Mucosa of descending colon (tissue), 3 donors: ENCODE measurements around the gene SOBP. TPM values are rescaled to one million over a fixed set of nuclear protein-coding genes. Genes with fewer than 3 reads are reported as not detected.

Experiments
- ATAC-seq: fragments of 200-7000 bp; cut with Tn5 transposase; one replicate; pipeline ENCODE4 v1.9.1; 2020; ENCODE audit warnings: mild to moderate bottlenecking, moderate library complexity
- DNase-seq, 3 donors: peaks; one replicate each; pipeline ENCODE4 v3.0.0-alpha.2; 2020
- H3K36me3 ChIP-seq: fragments of 200-600 bp; one replicate; pipeline ENCODE4 v1.8.0; 2021; ENCODE audit warnings: low read depth, mild to moderate bottlenecking
- H3K4me1 ChIP-seq: fragments of 200-600 bp; one replicate; pipeline ENCODE4 v1.8.0; 2021; ENCODE audit warnings: low read depth, mild to moderate bottlenecking
- H3K4me3 ChIP-seq: fragments of 200-600 bp; one replicate; pipeline ENCODE4 v1.8.0; 2021; ENCODE audit warnings: mild to moderate bottlenecking
- H3K9me3 ChIP-seq: fragments of 200-600 bp; one replicate; pipeline ENCODE4 v1.8.0; 2021; ENCODE audit warnings: mild to moderate bottlenecking
- intact Hi-C, 2 donors: fragments of 100-400 bp; cut with DNase I in 1 of 2; cut with micrococcal nuclease in 1 of 2; formaldehyde crosslinking; loops; one replicate each; pipeline versions ENCODE4 v1.11.0 to v1.11.1; 2022; cut with DNase I, micrococcal nuclease
- total RNA-seq, 3 donors: library from RNA; stranded (reverse); fragmentation: NEBNext Ultra II Directional in 2 of 3; extraction: Animal tissue kit (Norgen Biotek cat#: 25700) in 2 of 3; gene quantifications; one replicate each; pipeline versions ENCODE4 v1.2.1 to v1.2.4, GENCODE V29; 2021 to 2023
- TF ChIP-seq, protein P1 (sequence below): fragments of 200-600 bp; IDR thresholded peaks from one replicate; pipeline ENCODE4 v1.8.0; 2022; ENCODE audit warnings: antibody characterized with exemption, mild to moderate bottlenecking
- donor health status: DM: no; HTN: no; CAD: no; lungs with moderate emphysema.
- donor health status: DM: no; HTN: no; CAD: no.
- donor health status: DM: no; HTN: yes; CAD: no.

The SOBP gene
- total RNA-seq, 3 donors from 2014 or later = 1.2 to 31.5 (median 2.5) TPM

DNA sequence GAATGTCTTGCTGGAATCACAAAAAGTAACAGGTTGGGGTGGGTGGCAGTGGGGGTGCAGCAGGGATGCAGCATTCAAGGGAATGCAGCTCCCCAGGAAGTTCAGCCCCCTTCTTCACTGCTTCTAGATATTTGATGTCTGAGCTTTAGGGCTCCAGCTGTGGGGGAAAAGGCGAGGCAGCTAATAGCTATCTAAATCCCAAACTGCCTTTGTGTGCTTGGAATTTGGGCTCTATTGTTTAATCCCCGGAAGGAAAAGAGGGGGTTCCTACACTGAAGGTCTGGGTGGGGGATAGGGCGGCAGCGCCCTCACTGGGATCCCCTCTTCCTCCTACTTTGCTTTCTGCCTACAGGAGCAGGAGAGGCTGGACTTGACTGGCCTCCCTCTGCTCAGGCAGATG lies 116.5 kb downstream of the SOBP start:
- no peak for DNase-seq
- ATAC-seq = no peak
- Histone ChIP-seq H3K9me3 (no peaks in the 10 kb centered on the region), H3K4me1 (no peaks in the 10 kb centered on the region), H3K4me3 (no peak overlapping the region), H3K36me3 (no peaks in the 10 kb centered on the region)
- TF ChIP-seq, protein P1, sequence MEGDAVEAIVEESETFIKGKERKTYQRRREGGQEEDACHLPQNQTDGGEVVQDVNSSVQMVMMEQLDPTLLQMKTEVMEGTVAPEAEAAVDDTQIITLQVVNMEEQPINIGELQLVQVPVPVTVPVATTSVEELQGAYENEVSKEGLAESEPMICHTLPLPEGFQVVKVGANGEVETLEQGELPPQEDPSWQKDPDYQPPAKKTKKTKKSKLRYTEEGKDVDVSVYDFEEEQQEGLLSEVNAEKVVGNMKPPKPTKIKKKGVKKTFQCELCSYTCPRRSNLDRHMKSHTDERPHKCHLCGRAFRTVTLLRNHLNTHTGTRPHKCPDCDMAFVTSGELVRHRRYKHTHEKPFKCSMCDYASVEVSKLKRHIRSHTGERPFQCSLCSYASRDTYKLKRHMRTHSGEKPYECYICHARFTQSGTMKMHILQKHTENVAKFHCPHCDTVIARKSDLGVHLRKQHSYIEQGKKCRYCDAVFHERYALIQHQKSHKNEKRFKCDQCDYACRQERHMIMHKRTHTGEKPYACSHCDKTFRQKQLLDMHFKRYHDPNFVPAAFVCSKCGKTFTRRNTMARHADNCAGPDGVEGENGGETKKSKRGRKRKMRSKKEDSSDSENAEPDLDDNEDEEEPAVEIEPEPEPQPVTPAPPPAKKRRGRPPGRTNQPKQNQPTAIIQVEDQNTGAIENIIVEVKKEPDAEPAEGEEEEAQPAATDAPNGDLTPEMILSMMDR = no peak
- intact Hi-C loops = no loop called here

DNA sequence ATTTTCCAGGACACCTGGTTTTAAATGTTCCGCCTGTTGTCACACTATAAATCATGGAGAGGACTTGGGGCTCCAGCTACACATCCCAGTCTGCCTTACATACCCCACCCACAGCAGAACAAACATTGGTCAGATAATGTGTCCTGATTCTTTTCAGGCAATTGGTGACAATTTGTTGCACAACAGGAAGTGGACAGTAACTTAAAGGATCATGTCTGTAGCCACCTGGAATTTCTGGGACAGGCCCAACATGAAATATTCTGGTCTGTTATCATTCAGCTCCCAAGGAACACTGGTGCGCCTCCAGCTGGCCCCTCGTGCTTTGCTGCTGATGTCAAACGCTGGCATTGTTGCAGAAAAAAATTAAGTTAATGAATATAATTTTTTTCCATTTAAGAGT lies 117.2 kb downstream of the SOBP start:
- intact Hi-C loops = no loop called here
- DNase-seq = peak in 1 of 3 donors; percentile 24
- peak; percentile 72 for ATAC-seq
- Histone ChIP-seq H3K4me3 (no peak overlapping the region), H3K9me3 (no peaks in the 10 kb centered on the region), H3K4me1 (no peaks in the 10 kb centered on the region), H3K36me3 (no peaks in the 10 kb centered on the region)
- TF ChIP-seq, protein P1 = no peak

DNA sequence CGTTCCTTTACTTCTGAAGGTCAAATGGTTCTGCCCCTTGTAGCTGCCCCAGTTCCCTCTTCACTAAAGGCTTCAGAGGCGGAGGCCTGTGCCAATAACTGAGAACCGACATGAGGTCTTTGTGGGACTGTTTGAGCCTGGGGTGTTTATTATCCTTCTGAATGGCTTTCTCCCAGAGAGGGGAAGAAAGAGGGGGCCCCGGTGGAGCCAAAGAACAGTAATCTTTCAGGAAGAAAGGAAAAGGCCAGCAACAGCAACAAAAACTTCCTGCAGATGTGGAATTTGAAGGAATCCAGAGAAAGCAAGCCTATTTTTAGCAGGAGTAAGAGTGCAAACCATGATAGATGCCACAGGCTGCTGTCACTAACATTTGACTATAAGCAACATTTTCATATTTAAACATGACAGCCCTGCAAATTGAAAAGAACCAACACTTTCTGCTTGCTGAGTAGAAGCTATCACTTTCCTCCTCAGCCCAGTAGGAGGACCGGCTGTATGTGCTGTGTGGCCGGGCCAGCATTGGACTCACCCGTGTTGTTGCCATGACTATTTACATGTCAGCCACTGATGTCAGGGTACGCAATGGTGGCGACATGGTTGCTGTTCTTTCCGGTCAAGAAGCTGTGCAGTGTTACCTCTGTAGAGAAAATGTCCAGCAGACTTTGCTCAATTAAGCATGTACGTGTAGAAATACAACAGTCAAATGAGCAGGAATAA lies 121.3 kb downstream of the SOBP start:
- H3K4me3 ChIP-seq = no peak overlapping the region
- intact Hi-C loops = no loop called here
- TF ChIP-seq, protein P1 = no peak
- H3K9me3 ChIP-seq = no peaks in the 10 kb centered on the region
- peaks cover 3% of the 10 kb centered on the region for H3K4me1 ChIP-seq
- no peaks in the 10 kb centered on the region for H3K36me3 ChIP-seq
- no peak for DNase-seq
- ATAC-seq = no peak

DNA sequence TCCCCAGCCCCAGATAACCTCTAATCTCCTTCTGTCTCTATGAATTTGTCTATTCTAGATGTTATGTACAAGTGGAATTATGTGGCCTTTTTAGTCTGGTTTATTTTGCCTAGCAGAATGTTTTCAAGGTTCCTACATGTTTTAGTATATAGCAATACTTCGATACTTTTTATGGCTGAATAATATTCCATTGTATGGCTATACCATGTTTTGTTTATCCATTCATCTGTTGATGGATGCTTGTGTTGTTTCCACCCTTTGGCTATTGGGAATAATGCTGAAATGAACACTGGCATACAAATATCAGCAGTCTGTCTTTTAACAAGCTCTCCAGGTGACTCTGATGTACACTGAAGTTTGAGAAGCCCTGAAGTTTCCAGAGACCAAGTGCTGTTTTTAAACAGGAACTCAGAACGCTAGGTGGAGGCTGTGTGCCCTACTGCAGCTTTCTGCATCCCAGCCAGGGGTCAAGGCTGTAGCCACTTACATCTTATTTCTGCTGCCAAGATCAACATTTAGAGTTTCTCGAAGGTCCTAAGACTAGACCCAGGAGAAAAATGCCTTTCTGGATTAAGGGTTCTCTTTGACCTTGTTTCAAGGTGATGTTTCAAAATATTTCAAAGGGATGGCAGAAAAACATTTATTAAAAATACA lies 123.0 kb downstream of the SOBP start:
- no peak for ATAC-seq
- TF ChIP-seq, protein P1 = no peak
- peaks cover 3% of the 10 kb centered on the region for H3K4me1 ChIP-seq
- H3K9me3 ChIP-seq = no peaks in the 10 kb centered on the region
- intact Hi-C loops = no loop called here
- no peak overlapping the region for H3K4me3 ChIP-seq
- no peaks in the 10 kb centered on the region for H3K36me3 ChIP-seq
- no peak for DNase-seq

DNA sequence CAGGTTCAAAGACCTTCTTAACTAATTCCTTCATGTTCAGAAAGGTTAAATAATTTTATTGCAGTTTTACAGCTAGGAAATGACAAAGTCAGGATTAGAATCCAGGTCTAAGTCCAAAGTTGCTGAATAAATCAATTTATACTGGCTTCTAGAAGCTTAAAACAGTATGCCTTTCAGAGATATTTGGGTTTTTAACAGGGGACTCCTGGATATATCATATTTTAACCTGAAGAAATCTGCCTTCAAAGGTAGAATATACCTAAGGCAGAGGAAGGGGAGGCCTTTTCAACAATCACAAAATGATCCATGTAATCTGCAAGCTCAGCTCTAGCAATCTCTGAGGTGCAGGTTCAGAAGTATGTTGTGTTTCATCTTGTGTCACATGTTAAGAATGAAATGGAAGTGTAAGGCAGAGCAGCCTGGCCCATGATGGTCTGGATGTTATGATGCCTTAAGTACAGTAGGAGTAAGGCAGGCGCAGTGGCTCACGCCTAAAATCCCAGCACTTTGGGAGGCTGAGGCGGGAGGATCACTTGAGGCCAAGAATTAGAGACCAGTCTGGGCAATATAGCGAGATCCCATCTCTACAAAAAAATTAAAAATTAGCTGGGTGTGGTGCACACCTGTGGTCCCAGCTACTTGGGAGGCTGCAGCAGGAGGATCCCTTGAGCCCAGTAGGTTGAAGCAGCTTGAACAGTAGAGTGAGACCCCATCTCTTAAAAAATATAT lies 123.9 kb downstream of the SOBP start:
- Histone ChIP-seq H3K4me3 (no peak overlapping the region), H3K4me1 (peaks cover 3% of the 10 kb centered on the region), H3K36me3 (no peaks in the 10 kb centered on the region), H3K9me3 (no peaks in the 10 kb centered on the region)
- intact Hi-C loops = no loop called here
- DNase-seq = no peak
- TF ChIP-seq, protein P1 = no peak
- no peak for ATAC-seq
